HG03135 (cell line): Measurements from ENCODE around the gene GPR142.

Experiments used
- ATAC-seq: cut with Tn5 transposase; IDR thresholded peaks from one replicate; pipeline ENCODE4 v1.9.1; 2021; ENCODE audit warnings: mild to moderate bottlenecking, moderate library complexity; ENCODE audit not compliant: unreplicated experiment

GPR142 gene

GRCh38 chr17:74344658-74345057, 22.6 kb upstream of the GPR142 start:
- ATAC-seq, result no peak

DNA sequence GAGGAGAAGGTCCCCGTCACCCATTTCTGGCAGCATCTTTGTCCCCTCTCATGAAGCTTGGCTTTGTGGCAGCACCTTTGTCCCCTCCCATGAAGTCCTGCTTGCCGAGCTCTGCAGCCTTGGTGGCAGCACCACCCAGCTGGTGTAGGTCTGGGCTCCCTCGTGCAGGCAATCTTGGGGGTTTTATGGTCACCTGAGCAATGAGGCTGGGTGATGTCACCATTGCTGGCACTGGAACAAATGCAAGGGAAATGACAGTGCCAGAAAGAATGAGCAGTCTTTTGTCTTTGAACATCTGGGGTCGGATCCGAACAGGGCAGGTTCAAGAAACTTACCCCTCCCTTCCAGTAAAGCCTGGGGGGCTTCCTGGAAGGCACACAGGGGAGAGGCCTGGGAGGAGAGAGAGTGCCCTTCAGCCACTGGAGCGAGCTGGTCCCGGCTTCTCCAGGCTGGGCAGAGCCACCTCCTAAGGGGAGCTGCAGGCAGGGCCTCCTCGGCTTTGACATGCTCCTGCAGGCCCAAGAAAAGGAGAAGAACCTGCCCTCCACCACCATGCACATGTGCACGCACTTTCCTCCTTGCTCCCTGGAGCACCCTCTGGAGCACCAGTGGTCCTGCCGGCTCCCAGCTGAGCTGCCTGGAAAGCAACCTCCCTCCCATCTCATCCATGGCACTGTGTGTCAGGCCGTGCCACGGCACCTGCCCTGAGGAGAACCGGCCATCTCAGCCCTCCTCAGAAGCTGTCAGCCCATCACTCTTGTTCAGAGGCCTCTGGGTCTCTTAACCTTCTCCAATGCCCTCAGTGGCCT, 21.7 kb upstream of the GPR142 start:
- no peak for ATAC-seq

GRCh38 chr17:74347646-74348045, 19.7 kb upstream of the GPR142 start:
- ATAC-seq, result no peak

GRCh38 chr17:74349120-74349519, 18.2 kb upstream of the GPR142 start:
- ATAC-seq, result no peak

GRCh38 chr17:74350486-74350885, 16.8 kb upstream of the GPR142 start:
- no peak for ATAC-seq

- ATAC-seq, result no peak
Measured at GRCh38 chr17:74351552-74352210, 15.6 kb upstream of the GPR142 start.

GRCh38 chr17:74353446-74354060, 13.8 kb upstream of the GPR142 start:
- ATAC-seq, result no peak

DNA sequence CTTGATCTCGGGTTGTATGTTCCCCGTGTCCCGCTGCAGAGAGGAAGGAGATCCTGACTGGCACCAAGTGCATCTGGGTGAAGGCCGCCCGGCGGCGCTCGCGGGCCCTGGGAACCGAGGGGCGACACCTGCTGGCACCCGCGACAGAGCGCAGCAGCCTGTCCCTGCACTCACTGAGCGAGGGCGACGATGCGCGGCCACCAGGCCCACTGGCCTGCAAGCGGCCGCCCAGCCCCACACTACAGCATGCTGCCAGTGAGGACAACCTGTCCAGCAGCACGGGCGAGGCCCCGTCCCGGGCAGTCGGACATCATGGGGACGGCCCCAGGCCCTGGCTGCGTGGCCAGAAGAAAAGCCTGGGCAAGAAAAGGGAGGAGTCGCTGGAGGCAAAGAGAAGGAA, 13.2 kb upstream of the GPR142 start:
- ATAC-seq, result peak; percentile 51

DNA sequence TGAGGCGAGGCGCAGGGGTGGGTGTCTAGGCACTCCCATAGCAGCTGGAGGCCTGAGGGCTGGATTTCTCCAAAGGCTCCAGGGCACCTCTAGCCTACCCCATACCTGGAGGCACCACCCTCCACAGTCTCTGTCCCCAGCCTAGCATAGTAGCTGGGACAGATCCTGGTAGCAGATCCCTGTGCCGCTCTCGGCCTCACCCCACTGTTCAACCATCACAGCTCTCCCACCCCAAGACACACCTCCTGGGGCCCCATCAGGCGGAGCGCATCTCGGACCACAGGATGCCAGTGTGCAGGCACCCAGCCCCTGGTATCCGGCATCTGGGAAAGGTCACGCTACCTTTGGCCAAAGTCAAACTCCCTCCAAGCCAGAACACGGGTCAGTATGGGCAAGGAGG, 12.7 kb upstream of the GPR142 start:
- ATAC-seq, result no peak

DNA sequence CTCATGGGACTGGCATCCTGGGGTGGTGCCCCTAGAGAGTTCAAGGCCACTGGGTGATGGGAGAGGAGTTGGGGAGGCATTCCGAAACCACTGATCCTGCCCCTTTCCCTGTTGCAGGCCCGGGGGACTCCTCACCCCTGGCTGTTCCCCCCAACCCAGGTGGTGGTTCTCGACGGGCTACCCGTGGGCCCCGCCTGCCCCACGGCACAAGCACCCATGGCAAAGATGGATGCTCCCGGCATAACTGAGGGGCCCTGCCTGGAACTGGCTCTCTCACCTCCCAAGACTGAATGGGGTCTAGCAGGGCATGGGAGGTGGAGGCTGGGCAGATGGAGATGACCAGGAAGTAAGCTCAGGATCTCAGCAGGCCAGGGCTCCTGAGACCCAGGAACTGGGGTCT, 12.2 kb upstream of the GPR142 start:
- ATAC-seq, result no peak

DNA sequence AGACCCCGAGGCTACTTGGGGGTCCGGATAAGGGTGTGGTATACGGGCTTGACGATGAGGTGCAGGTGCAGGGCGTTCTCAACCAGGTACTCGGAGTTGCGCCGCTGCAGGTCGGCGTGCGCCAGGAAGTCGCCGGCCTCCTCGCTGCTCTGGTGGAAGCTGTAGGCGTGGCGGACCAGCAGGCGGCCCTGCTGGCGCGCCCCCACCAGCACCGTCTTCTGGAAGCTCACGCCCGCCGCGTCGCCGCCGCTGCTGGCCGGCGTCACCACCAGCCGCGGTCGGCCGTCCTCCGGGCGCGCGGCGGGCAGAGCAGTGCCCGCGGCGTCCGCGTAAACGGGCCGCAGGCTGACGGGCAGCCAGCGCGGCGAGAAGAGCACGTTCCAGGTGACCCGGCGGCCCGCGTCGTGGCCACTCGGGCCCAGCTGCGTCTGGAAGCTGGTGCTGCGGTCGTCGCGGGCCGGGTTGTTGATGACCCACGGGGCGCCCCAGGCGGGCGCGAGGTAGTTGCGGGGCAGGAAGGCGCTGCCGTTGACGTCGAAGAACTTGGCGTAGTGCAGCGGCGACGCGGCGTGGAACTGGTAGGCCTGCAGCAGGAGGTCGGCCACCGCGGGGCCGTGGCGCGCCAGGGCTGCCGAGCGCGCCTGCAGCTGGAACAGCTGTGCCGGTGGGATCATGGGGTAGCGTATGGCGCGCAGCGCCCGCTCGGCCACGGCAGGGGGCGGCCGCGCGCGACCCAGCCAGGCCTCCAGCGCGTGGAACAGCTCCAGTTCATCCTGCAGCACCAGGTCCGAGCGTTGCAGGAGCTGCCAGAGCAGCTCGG, 10.4 kb upstream of the GPR142 start:
- no peak for ATAC-seq

DNA sequence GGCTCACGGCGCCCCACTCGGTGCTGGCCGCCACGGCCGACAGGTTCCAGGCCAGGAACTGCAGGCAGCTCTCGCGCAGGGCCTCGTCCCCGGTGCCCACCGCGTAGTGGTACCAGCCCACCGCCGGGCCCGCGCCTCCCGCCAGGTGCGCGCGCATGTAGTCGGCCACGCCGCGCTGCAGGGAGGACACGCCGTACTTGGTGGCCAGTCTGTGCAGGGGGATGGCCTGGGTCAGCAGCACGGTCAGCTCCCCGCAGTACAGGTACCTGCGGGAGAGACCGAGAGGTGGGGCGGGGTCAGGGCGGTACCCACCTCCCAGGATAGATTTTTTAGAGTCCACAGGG, 9.9 kb upstream of the GPR142 start:
- ATAC-seq, result no peak

GRCh38 chr17:74358697-74359096, 8.6 kb upstream of the GPR142 start:
- no peak for ATAC-seq

- no peak for ATAC-seq
Measured at GRCh38 chr17:74359916-74360315, 7.4 kb upstream of the GPR142 start.

DNA sequence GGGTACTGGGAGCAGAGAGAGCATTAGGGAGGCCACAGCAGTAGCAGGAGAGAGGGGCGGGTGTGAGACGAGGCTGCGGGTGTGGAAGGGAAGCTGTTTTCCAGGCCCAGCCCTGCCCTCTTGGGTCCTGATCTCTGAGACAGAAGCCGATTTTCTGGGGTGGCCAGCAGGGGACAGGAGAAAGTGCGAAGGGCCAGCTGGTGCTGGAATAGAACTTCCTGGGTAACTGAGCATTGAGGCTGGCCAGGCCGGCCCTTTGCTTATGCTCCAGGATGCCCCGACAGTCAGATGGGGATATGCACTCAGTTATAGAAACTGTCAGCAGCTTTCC, 6.4 kb upstream of the GPR142 start:
- no peak for ATAC-seq

DNA sequence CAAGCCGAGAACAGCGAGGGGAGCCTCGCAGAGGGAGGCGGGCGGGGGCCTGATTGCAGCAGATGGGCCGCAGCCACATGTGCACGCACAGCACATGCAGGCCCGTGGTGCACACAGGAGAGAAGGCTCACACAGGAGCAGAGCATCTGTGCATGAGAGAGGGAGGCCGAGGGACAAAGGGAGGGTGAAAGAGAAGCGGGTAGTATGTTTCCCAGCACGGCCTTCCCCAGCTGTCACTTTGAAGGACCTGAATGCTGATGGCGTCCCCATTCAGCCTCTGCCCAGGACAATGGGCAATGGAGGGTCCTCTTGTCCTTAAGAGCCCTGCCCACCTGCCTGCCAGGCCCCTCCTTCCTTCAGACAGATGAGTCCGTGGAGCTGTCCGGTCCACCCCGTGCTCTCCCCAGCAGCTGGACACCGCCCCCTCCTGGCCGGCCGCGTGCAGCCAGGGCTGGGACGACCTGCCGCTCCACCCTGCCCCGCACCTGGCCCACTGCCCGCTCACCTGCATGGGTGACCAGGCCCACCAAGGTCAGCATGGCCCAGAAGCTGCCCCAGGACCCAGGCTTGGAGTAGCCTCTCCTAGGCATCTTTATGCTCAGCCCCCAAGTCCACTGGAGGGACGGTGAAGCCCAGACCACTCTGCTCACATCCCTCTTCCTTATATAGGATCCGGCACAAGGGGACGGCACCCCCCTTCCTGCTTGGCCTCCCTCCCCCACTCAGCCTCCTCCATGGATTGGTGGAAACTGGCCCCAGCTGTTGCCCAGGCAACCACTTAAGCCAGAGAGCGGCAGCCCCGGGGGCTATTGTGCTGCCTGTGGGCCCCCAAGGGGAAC, 5.9 kb upstream of the GPR142 start, which contains the start of gene BTBD17:
TSS of gene BTBD17 (minus strand) at position 639 of the 839 bp plus-strand sequence. CDS start at position 590, 49 bp downstream.
- no peak for ATAC-seq

- no peak for ATAC-seq
Measured at GRCh38 chr17:74362069-74362405, 5.3 kb upstream of the GPR142 start.

DNA sequence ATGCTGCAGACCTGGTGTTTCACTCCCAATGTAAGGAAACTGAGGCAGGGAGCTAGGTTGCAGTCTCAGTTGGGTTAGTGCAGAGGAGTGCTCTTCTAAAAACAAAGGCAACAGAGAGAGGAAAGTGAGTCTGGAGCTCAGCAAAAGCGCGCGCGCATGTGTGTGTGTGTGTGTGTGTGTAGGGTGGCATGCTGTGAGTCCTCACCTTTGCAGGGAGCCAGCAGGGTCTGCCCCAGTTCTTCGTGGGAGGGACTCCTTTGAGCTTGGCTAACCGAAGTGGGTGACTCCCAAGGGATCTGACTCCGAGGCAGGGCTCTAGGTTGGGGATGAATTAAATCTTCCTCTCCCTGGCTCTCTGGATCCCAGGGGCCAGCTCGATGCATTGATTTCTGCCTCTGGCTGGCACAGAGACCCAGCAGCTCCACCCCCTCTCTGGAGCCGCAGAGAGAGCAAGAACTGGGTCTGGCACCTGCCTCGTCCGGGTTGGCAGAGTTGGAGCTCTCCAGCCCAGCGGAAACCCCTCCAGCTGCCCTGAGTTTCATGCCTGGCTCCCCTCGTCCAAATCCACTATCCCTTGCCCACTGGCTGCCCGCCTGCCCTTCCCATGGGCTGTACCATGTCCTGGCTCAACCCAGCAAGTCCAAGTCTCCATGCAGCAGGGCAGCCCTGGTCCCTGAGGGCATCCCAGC, 4.4 kb upstream of the GPR142 start:
- ATAC-seq, result no peak

- no peak for ATAC-seq
Measured at GRCh38 chr17:74368341-74369081, 1.2 kb downstream of the GPR142 start.
